ENCODE results near the gene RMP24.

DNA sequence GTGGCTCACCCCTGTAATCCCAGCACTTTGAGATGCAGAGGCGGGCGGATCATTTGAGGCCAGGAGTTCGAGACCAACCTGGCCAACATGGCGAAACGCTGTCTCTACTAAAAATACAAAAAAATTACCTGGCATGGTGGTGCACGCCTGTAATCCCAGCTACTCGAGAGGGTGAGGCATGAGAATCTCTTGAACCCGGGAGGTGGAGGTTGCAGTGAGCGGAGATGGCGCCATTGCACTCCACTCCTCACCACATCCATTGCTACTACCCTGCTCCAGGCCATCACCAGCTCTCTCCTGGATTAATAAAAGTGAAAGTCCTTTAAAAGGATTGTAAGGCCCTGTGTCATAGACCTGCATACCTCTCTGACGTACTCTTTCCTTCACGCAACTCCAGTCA, 1.2 kb downstream of the RMP24 start:
- TF ChIP-seq, protein P1, sequence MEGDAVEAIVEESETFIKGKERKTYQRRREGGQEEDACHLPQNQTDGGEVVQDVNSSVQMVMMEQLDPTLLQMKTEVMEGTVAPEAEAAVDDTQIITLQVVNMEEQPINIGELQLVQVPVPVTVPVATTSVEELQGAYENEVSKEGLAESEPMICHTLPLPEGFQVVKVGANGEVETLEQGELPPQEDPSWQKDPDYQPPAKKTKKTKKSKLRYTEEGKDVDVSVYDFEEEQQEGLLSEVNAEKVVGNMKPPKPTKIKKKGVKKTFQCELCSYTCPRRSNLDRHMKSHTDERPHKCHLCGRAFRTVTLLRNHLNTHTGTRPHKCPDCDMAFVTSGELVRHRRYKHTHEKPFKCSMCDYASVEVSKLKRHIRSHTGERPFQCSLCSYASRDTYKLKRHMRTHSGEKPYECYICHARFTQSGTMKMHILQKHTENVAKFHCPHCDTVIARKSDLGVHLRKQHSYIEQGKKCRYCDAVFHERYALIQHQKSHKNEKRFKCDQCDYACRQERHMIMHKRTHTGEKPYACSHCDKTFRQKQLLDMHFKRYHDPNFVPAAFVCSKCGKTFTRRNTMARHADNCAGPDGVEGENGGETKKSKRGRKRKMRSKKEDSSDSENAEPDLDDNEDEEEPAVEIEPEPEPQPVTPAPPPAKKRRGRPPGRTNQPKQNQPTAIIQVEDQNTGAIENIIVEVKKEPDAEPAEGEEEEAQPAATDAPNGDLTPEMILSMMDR (conservative IDR thresholded peaks at IDR 0.05 in 1 of 2, IDR thresholded peaks at IDR 0.05 in 1 of 2; ENCODE audit: low read depth in 1 of 2, low read length in 2 of 2), result no peak
- no peak for TF ChIP-seq EZH2 (IDR thresholded peaks at IDR 0.05; ENCODE audit: low read length, missing control alignments)
